Non-pigmented ciliary epithelial cell (primary cell): ENCODE measurements around the gene PRTFDC1.

Experiments
- DNase-seq: peaks from one replicate; pipeline ENCODE4 v3.0.0-alpha.2; 2010; ENCODE audit warnings: low read depth

Gene PRTFDC1

GRCh38 chr10:24902400-24902728 lies 50.0 kb downstream of the PRTFDC1 start:
- DNase-seq, result no peak

- DNase-seq, result peak; percentile 80
Measured at GRCh38 chr10:24901686-24902399, 50.6 kb downstream of the PRTFDC1 start.

GRCh38 chr10:24900888-24901685 lies 51.3 kb downstream of the PRTFDC1 start:
- DNase-seq, result no peak

- no peak for DNase-seq
Measured at GRCh38 chr10:24899571-24899970, 52.8 kb downstream of the PRTFDC1 start.

- DNase-seq, result no peak
Measured at GRCh38 chr10:24898501-24898900, 53.9 kb downstream of the PRTFDC1 start.

GRCh38 chr10:24897326-24897926 lies 55.0 kb downstream of the PRTFDC1 start:
- no peak for DNase-seq

GRCh38 chr10:24894728-24895127 lies 57.7 kb downstream of the PRTFDC1 start:
- no peak for DNase-seq

- DNase-seq, result no peak
Measured at GRCh38 chr10:24894309-24894708, 58.1 kb downstream of the PRTFDC1 start.

- no peak for DNase-seq
Measured at GRCh38 chr10:24893127-24893526, 59.3 kb downstream of the PRTFDC1 start.

- no peak for DNase-seq
Measured at GRCh38 chr10:24891823-24892222, 60.6 kb downstream of the PRTFDC1 start.

GRCh38 chr10:24889639-24890038 lies 62.8 kb downstream of the PRTFDC1 start:
- DNase-seq, result no peak

- no peak for DNase-seq
Measured at GRCh38 chr10:24887855-24888231, 64.6 kb downstream of the PRTFDC1 start.

- DNase-seq, result no peak
Measured at GRCh38 chr10:24886290-24886680, 66.1 kb downstream of the PRTFDC1 start.

- DNase-seq, result no peak
Measured at GRCh38 chr10:24885551-24886289, 66.7 kb downstream of the PRTFDC1 start.

GRCh38 chr10:24884793-24885192 lies 67.6 kb downstream of the PRTFDC1 start:
- no peak for DNase-seq

- DNase-seq, result no peak
Measured at GRCh38 chr10:24884316-24884715, 68.1 kb downstream of the PRTFDC1 start.

GRCh38 chr10:24883176-24883575 lies 69.2 kb downstream of the PRTFDC1 start:
- no peak for DNase-seq

- DNase-seq, result no peak
Measured at GRCh38 chr10:24882047-24882698, 70.2 kb downstream of the PRTFDC1 start.

- DNase-seq, result no peak
Measured at GRCh38 chr10:24879861-24880260, 72.5 kb downstream of the PRTFDC1 start.

- DNase-seq, result no peak
Measured at GRCh38 chr10:24874133-24874532, 78.3 kb downstream of the PRTFDC1 start.

GRCh38 chr10:24873281-24873683 lies 79.1 kb downstream of the PRTFDC1 start:
- DNase-seq, result peak; percentile 94

- DNase-seq, result no peak
Measured at GRCh38 chr10:24872790-24873182, 79.6 kb downstream of the PRTFDC1 start.
